ENCODE measurements around the gene CFAP157.

CFAP157 gene

DNA sequence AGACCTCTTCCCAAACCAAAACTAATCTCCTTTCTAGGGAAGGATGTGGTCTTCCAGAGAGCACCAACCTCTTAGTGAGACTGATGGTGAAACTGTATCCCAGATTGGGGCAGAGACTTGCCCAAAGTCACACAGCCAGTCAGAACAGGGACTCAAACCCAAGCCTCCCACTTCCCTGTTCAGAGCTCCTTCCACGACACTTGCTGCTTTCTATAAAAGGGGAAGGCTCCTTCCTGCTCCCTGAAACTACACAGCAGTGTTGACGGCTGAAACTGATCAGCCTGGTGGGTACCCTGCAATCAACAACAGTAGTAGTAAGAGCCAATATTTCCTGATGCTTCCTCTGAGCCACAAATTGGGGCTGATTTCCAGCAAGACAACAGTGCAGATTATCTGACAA lies 26.8 kb downstream of the CFAP157 start:
- no peak overlapping the region for H3K27ac ChIP-seq
- no peak for DNase-seq
- in situ Hi-C loops (cut with HindIII; ENCODE audit: low pct_ligation_motif_present, low sequenced_read_pairs), result no loop called here
- no peaks in the 10 kb centered on the region for H3K36me3 ChIP-seq (replicated peaks)
- no peak overlapping the region for H3K4me3 ChIP-seq (ENCODE audit: low read depth, low read length)
- H3K27me3 ChIP-seq (replicated peaks), result no peaks in the 10 kb centered on the region
- no peak for TF ChIP-seq CTCF (IDR thresholded peaks at IDR 0.05; ENCODE audit: low read depth, low read length, missing control alignments)

DNA sequence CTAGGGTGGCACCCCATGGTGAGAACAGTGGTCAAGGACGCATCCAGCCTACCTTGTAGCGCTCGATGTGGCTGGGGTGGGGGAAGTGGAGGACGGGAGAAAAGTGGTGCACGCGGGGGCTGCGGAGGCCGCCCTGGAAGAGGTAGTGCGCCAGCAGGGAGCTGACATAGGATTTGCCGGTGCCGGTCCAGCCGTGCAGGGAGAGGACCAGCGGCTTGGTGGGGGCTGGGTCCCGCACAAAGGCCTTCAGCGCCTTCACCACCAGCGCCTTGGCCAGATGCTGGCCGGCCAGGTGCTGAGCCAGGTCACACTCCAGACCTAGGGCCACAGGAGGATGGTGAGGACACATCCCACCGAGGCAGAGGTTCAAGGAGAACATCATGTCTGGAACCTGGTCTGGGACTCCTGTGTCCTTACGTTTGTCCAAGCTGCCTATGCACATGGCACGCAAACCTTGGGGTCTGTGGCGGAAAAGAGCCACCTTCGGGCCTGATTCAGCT lies 27.5 kb downstream of the CFAP157 start:
- Histone ChIP-seq H3K27ac (no peak overlapping the region), H3K4me3 (ENCODE audit: low read depth, low read length) (peak overlapping the region; percentile 69), H3K27me3 (replicated peaks) (no peaks in the 10 kb centered on the region), H3K36me3 (replicated peaks) (no peaks in the 10 kb centered on the region)
- DNase-seq, result no peak
- in situ Hi-C loops (cut with HindIII; ENCODE audit: low pct_ligation_motif_present, low sequenced_read_pairs), result no loop called here
- no peak for TF ChIP-seq CTCF (IDR thresholded peaks at IDR 0.05; ENCODE audit: low read depth, low read length, missing control alignments)

GRCh38 chr9:127734747-127735529 lies 28.1 kb downstream of the CFAP157 start, which contains the start of gene TOR2A:
TSS of gene TOR2A (minus strand) at chr9:127735294. CDS start at chr9:127735270, 24 bp downstream.
- peak; percentile 94 for DNase-seq
- in situ Hi-C loops (cut with HindIII; ENCODE audit: low pct_ligation_motif_present, low sequenced_read_pairs), result no loop called here
- Histone ChIP-seq H3K36me3 (replicated peaks) (no peaks in the 10 kb centered on the region), H3K27ac (peak within 1 kb of the TSS; percentile 65), H3K4me3 (ENCODE audit: low read depth, low read length) (peak within 1 kb of the TSS; percentile 69), H3K27me3 (replicated peaks) (no peaks in the 10 kb centered on the region)
- peak; percentile 97 for TF ChIP-seq CTCF (IDR thresholded peaks at IDR 0.05; ENCODE audit: low read depth, low read length, missing control alignments)

GRCh38 chr9:127735530-127736185 lies 28.9 kb downstream of the CFAP157 start:
- H3K27ac ChIP-seq, result peak overlapping the region; percentile 9
- H3K27me3 ChIP-seq (replicated peaks), result no peaks in the 10 kb centered on the region
- in situ Hi-C loops (cut with HindIII; ENCODE audit: low pct_ligation_motif_present, low sequenced_read_pairs), result no loop called here
- H3K36me3 ChIP-seq (replicated peaks), result no peaks in the 10 kb centered on the region
- H3K4me3 ChIP-seq (ENCODE audit: low read depth, low read length), result no peak overlapping the region
- no peak for TF ChIP-seq CTCF (IDR thresholded peaks at IDR 0.05; ENCODE audit: low read depth, low read length, missing control alignments)
- no peak for DNase-seq

- in situ Hi-C loops (cut with HindIII; ENCODE audit: low pct_ligation_motif_present, low sequenced_read_pairs), result no loop called here
- Histone ChIP-seq H3K36me3 (replicated peaks) (no peaks in the 10 kb centered on the region), H3K27me3 (replicated peaks) (no peaks in the 10 kb centered on the region), H3K4me3 (ENCODE audit: low read depth, low read length) (no peak overlapping the region), H3K27ac (no peak overlapping the region)
- DNase-seq, result no peak
- TF ChIP-seq CTCF (IDR thresholded peaks at IDR 0.05; ENCODE audit: low read depth, low read length, missing control alignments), result no peak
These were observed 31.9 kb downstream of the CFAP157 start for GRCh38 chr9:127738666-127739065.

All from brain microvascular endothelial cell (primary cell).